ENCODE results near the gene CLASP1. TPM values are rescaled to one million over a fixed set of nuclear protein-coding genes. Genes with fewer than 3 reads are reported as not detected.
A peak's percentile ranks its signal among the peaks of the same experiment; 100 is the strongest.

The CLASP1 gene
- polyA plus RNA-seq (11.1 to 16.7 TPM (median 16.3 TPM) in 3 replicates), polyA minus RNA-seq (49.9 to 95.4 TPM (median 60.2 TPM) in 3 replicates)
- polyA plus RNA-seq (2011; ENCODE audit: low read depth) = 48.7 TPM
- 15.7 and 17.9 TPM in 2 replicates for polyA plus RNA-seq (2011; cell fraction: cytosol; rRNA removed)
- polyA plus RNA-seq (2011; cell fraction: nucleus; rRNA removed) = 63.1 and 70.1 TPM in 2 replicates
- 32.7 and 35.1 TPM in 2 replicates for polyA plus RNA-seq (2012; ENCODE audit: low replicate concordance)
- 23.0 TPM for polyA minus RNA-seq (2011; cell fraction: cytosol; rRNA and poly(A)+ RNA removed)
- polyA minus RNA-seq (2011; cell fraction: nucleus; rRNA and poly(A)+ RNA removed) = 150 and 265 TPM in 2 replicates

GRCh38 chr2:121649149-121649595, at the start of gene CLASP1:
CLASP1 (minus strand) TSS chr2:121649462; CDS start chr2:121605895, 43,567 bp downstream.
- DNase-seq (ENCODE audit: low read depth, low spot score) = no peak
- no peak for FAIRE-seq

GRCh38 chr2:121698318-121698930, 49.2 kb upstream of the CLASP1 start:
- no peaks in the 10 kb centered on the region for H3K27me3 ChIP-seq (ENCODE audit: control insufficient read depth, extremely low read depth, insufficient read depth, low read length)
- H3K4me1 ChIP-seq (ENCODE audit: control insufficient read depth, extremely low read depth, insufficient read depth, low read length) = peaks cover 41% of the 10 kb centered on the region
- TF ChIP-seq CTCF (optimal IDR thresholded peaks at IDR 0.05 in 1 of 3, IDR thresholded peaks at IDR 0.05 in 1 of 3, conservative IDR thresholded peaks at IDR 0.05 in 1 of 3; ENCODE audit: extremely low read depth in 1 of 3, insufficient read depth in 2 of 3, low read length in 3 of 3) (no peak), EZH2 (IDR thresholded peaks at IDR 0.05; ENCODE audit: low read length) (no peak)
- H3K9ac ChIP-seq (ENCODE audit: control insufficient read depth, extremely low read depth, insufficient read depth, low read length) = no peak overlapping the region
- H3K9me3 ChIP-seq (ENCODE audit: control insufficient read depth, low read depth, low read length) = no peaks in the 10 kb centered on the region
- H3K36me3 ChIP-seq (ENCODE audit: control insufficient read depth in 2 of 2, extremely low read depth in 1 of 2, insufficient read depth in 2 of 2, low read length in 2 of 2) = no peaks in the 10 kb centered on the region
- dilution Hi-C loops (cut with MboI; ENCODE audit: extremely low pct_ligation_motif_present, low sequenced_read_pairs) = no loop called here
- H3K4me2 ChIP-seq (ENCODE audit: control insufficient read depth, extremely low read depth, insufficient read depth, low read depth, low read length) = no peak overlapping the region
- no peaks in the 10 kb centered on the region for H3K9me1 ChIP-seq (ENCODE audit: control insufficient read depth, extremely low read depth, insufficient read depth, low read length)
- no peaks in the 10 kb centered on the region for H3K79me2 ChIP-seq (ENCODE audit: control insufficient read depth, insufficient read depth, low read length)
- no peaks in the 10 kb centered on the region for H4K20me1 ChIP-seq (ENCODE audit: control insufficient read depth, extremely low read depth, insufficient read depth, low read length)
- FAIRE-seq = no peak
- no peak overlapping the region for H3K4me3 ChIP-seq (ENCODE audit: control insufficient read depth in 2 of 3, extremely low read depth in 1 of 3, insufficient read depth in 2 of 3, low read depth in 1 of 3, low read length in 3 of 3)
- H2AFZ ChIP-seq (ENCODE audit: control insufficient read depth, low read length) = no peak overlapping the region
- no peak for DNase-seq (ENCODE audit: low read depth, low spot score)
- no peak overlapping the region for H3K27ac ChIP-seq (ENCODE audit: control insufficient read depth, insufficient read depth, low read length)

More at GRCh38 chr2:121649149-121649595, at the start of gene CLASP1:
- no peaks in the 10 kb centered on the region for H4K20me1 ChIP-seq (ENCODE audit: control insufficient read depth, extremely low read depth, insufficient read depth, low read length)
- no peaks in the 10 kb centered on the region for H3K36me3 ChIP-seq (ENCODE audit: control insufficient read depth in 2 of 2, extremely low read depth in 1 of 2, insufficient read depth in 2 of 2, low read length in 2 of 2)
- peak within 1 kb of the TSS; percentile 90 for H2AFZ ChIP-seq (ENCODE audit: control insufficient read depth, low read length)
- TF ChIP-seq EZH2 (IDR thresholded peaks at IDR 0.05; ENCODE audit: low read length) (no peak), CTCF (optimal IDR thresholded peaks at IDR 0.05 in 1 of 3, IDR thresholded peaks at IDR 0.05 in 1 of 3, conservative IDR thresholded peaks at IDR 0.05 in 1 of 3; ENCODE audit: extremely low read depth in 1 of 3, insufficient read depth in 2 of 3, low read length in 3 of 3) (no peak)
- H3K9ac ChIP-seq (ENCODE audit: control insufficient read depth, extremely low read depth, insufficient read depth, low read length) = peak within 1 kb of the TSS; percentile 94
- H3K4me1 ChIP-seq (ENCODE audit: control insufficient read depth, extremely low read depth, insufficient read depth, low read length) = peaks cover 19% of the 10 kb centered on the region
- no peaks in the 10 kb centered on the region for H3K27me3 ChIP-seq (ENCODE audit: control insufficient read depth, extremely low read depth, insufficient read depth, low read length)
- peaks cover 67% of the 10 kb centered on the region for H3K79me2 ChIP-seq (ENCODE audit: control insufficient read depth, insufficient read depth, low read length)
- no peaks in the 10 kb centered on the region for H3K9me3 ChIP-seq (ENCODE audit: control insufficient read depth, low read depth, low read length)
- peak within 1 kb of the TSS; percentile 96 for H3K27ac ChIP-seq (ENCODE audit: control insufficient read depth, insufficient read depth, low read length)
- dilution Hi-C loops (cut with MboI; ENCODE audit: extremely low pct_ligation_motif_present, low sequenced_read_pairs) = no loop called here
- peak within 1 kb of the TSS; percentile 84 to 93 (median 90) for H3K4me3 ChIP-seq (ENCODE audit: control insufficient read depth in 2 of 3, extremely low read depth in 1 of 3, insufficient read depth in 2 of 3, low read depth in 1 of 3, low read length in 3 of 3)
- no peaks in the 10 kb centered on the region for H3K9me1 ChIP-seq (ENCODE audit: control insufficient read depth, extremely low read depth, insufficient read depth, low read length)
- peak within 1 kb of the TSS; percentile 99 for H3K4me2 ChIP-seq (ENCODE audit: control insufficient read depth, extremely low read depth, insufficient read depth, low read depth, low read length)

Measured in keratinocyte (primary cell).